GM18873 (cell line): ENCODE results near the gene AFF3.
"Not testable (repeated sequence)": the region's sequence is repeated elsewhere in the genome, so short reads cannot be mapped to it uniquely, and the experiment has no call there.

Experiments used
- ATAC-seq: cut with Tn5 transposase; IDR thresholded peaks from one replicate; pipeline ENCODE4 v1.9.1; 2021; ENCODE audit warnings: mild to moderate bottlenecking, moderate library complexity, moderate number of reproducible peaks; ENCODE audit not compliant: unreplicated experiment, low FRiP score

AFF3 gene

DNA sequence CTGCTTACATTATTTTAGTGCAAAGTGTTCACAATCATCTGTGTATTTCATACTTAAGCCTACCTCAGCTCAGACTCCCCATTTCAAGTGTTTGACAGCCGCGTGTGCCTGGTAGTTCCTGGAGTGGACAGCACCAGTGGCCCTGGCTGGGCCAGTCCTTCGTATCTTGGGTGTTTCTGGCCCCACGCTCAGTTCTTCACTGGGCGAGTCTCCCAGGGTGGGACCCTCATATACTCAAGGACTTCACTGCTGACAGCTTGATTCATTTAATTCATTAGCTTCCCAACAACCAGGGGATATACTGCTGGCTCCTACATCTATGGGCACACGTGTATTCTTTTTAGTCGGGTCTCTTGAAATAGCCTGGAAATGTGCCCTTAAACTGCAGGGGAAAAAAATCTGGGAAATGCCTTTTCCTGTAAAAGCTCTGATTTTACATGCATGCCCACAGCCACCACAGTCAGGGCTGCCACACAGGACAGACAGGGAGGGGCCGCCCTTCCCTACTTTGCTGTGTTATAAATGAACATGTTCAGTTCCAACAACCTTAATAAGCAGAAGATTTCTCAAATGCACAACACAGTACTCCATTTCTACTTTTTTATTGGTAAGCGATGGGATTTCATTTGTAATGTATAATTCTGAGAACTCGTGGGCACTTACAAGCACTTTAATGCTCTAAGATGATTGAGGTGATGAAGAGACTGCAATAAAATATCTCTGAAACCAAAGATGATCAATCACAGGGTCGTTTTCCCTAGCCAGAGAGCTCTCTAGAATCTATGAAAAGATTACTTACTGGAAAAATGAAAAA lies 447.1 kb downstream of the AFF3 start:
- no peak for ATAC-seq

GRCh38 chr2:99694331-99694730 lies 448.1 kb downstream of the AFF3 start:
- ATAC-seq = no peak

GRCh38 chr2:99692785-99693184 lies 449.6 kb downstream of the AFF3 start:
- no peak for ATAC-seq

DNA sequence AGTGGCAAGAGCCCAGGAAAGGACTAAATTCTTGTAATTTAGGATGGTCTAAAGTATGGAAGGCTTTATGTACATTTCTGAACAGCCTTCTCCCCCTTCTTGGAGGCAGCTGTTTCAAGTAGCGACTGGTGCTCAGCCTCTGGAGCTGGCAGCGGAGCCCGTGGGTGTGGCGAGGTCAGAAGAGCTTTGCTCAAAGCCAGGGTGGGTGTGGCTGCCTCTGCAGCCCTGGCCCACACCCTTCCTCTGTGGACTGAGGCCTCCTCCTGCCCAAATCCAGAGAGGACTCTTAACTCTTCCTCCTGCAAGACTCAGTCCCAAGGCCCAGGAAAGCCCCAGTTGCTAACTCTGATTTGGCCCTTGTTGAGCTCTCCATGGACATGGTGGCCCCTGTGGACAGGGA lies 450.5 kb downstream of the AFF3 start:
- no peak for ATAC-seq

DNA sequence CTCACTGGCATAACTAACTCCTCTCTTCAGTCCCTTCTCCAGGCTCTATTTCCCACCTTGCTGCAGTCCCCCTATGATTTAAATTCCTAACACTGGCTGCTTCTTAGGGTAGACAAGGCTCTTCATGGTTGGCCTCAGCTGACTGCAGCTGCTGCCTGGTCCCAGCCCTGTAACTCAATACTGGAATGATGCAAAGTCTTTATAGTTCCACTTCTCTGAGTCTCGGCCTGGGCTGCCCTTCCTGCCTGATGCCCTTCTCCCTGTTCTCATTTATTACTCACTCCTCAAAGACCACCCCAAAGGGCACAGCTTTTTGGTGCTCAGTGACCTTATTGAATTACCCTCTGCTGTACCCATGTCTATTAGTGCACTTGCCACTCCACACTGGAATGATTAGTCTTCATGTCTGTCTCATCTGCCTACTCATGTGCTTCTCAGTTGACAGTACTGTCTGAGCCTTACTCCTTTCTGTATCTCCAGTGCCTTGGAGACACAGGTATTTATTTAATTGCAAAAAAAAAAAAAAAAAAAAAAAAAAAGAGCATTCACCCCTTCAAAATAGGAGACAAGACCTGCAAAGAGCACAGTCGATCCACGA lies 453.1 kb downstream of the AFF3 start:
- no peak for ATAC-seq

DNA sequence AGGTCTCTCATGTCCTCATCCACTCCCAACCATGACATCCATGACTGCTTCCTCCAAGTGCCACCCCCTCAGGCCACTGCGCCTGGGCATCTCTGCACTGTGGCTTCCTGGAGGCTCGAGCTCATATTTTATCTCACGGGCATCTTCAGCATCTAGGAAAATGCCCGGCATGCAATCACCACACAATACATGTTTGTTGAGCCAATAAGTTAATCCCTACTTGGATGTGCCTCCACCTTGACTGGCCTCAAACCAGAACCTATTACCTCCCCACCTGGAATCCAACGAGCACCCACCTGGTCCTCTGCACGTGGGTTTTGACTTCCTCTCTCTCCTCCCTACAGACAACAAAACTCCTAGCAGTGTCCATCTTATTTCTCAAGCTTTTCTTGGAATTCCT lies 453.7 kb downstream of the AFF3 start:
- ATAC-seq = no peak

GRCh38 chr2:99682275-99683060 lies 459.9 kb downstream of the AFF3 start:
- no peak for ATAC-seq

- no peak for ATAC-seq
Measured at GRCh38 chr2:99680946-99681345, 461.4 kb downstream of the AFF3 start.

DNA sequence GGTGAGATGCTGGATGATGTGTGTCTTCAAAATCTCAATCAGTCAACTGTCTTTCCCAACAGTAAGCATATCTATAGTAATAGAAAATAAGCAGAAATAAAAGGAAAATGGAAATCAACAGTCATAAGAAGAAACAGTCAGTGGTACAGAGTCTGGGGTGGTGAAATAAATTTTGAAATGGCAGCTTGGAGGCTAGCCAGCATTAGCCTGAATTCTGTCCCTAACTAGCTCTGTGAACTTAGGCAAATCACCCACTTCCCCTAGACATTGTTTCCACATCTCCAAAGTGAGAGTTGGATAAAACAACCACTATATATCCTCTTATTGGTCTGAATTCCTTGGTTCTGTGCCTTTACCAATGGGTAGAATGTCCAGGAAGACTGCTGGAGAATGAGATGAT lies 462.9 kb downstream of the AFF3 start:
- no peak for ATAC-seq

GRCh38 chr2:99678625-99679024 lies 463.8 kb downstream of the AFF3 start:
- no peak for ATAC-seq

DNA sequence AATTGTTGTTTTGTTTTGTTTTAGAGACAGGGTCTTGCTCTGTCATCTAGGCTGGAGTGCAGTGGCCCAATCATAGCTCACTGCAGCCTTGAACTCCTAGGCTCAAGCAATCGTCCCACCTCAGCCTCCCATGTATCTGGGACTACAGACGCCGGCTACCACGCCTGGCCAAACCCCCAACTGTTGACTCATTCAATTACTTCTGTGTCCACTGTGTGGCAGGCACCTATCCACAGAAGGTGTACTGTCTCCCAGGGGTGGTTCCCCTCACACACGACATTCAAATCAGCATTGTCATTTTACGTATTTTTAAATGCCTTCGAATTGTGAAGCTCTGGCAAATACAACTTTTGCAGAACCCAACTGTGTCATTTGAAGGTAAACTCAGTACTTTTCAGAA lies 464.6 kb downstream of the AFF3 start:
- ATAC-seq = no peak

DNA sequence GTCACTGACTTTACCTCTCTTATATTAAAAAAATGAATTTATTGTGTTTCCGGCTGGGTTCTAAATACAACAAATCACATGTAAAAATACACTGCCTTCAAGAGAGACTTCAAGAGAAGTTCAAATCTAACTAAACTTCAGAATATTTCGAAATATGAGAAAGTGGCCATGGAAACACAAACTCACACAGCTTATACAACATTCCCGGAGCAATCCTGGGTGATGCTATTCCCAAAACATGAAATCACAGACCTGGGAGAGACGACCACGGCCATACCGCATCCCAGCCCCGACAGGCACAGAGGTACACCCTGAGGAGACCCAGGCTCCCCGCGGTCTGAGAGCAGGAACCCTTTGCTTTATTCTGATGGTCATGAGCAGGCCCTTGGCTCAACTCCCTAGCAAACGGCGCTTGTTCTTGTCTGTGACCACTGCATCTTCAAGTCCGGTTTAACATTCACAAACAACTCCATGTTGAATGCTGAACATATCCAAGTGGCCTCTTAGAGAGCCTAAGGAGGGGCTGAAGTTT lies 467.2 kb downstream of the AFF3 start:
- ATAC-seq = no peak

GRCh38 chr2:99674090-99674489 lies 468.3 kb downstream of the AFF3 start:
- ATAC-seq = no peak

DNA sequence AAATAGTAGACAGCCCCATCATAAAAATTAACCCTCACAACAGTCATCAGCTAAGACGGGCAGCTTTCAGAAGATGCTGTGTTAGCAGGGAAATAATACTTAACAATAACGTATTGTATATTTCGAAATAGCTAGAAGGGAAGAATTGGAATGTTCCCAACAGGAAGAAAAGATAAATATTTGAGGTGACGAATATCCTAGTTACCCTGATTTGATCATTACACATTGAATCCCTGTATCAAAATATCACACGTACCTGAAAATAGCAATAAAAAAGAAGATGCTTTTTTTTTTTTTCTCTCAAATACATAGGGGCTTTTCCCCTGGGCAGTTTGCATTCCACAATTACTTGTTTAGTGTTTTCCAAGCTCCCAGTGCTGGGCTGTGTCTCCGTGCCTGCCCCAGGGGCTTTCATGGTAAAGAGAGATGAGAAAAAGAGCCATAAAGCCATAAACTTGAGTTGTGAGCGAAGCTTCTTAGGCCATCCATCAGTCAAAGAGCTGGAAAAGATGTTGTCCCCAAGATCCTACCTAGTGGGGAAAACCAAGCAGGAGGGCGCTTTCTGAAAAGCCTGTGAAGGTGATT lies 469.5 kb downstream of the AFF3 start:
- ATAC-seq = no peak

- no peak for ATAC-seq
Measured at GRCh38 chr2:99670768-99671734, 471.3 kb downstream of the AFF3 start.

GRCh38 chr2:99666256-99666655 lies 476.1 kb downstream of the AFF3 start:
- ATAC-seq = no peak

GRCh38 chr2:99663641-99664040 lies 478.7 kb downstream of the AFF3 start:
- ATAC-seq = no peak

GRCh38 chr2:99662761-99663341 lies 479.5 kb downstream of the AFF3 start:
- no peak for ATAC-seq

DNA sequence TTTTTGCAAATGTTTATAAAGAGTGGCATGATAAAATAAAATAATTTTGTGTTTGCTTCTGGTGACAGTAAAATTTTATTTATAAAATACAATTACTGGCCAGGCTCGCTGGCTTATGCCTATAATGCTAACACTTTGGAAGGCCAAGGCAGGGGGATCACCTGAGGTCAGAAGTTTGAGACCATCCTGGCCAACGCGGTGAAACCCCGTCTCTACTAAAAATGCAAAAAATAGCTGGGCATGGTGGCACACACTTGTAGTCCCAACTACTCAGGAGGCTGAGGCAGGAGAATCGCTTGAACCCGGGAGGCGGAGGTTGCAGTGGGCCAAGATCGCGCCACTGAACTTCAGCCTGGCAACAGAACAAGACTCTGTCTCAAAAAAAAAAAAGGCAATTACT lies 480.6 kb downstream of the AFF3 start:
- ATAC-seq = not testable (repeated sequence)
